Left lung (tissue), 10 donors: Measurements from ENCODE around the gene PADI1. TPM values are rescaled to one million over a fixed set of nuclear protein-coding genes. Genes with fewer than 3 reads are reported as not detected.

Experiments used
- ATAC-seq: fragments of 200-7000 bp; cut with Tn5 transposase; one replicate; pipeline ENCODE4 v1.9.1; 2020; ENCODE audit warnings: moderate library complexity
- DNase-seq, 4 donors: peaks; one replicate each; pipeline ENCODE4 v3.0.0-alpha.2; 2013 to 2020
- H3K27ac ChIP-seq, 2 donors: fragments of 200-600 bp; sonication (generic) in 1 of 2; one replicate each; pipeline versions ENCODE4 v1.5.0 to v1.8.0; 2020 to 2021
- H3K27me3 ChIP-seq, 2 donors: fragments of 200-600 bp; sonication (generic) in 1 of 2; one replicate each; pipeline versions ENCODE4 v1.5.0 to v1.8.0; 2020 to 2021
- H3K36me3 ChIP-seq, 2 donors: fragments of 200-600 bp; sonication (generic) in 1 of 2; one replicate each; pipeline versions ENCODE4 v1.5.0 to v1.8.0; 2020 to 2021
- H3K4me1 ChIP-seq, 2 donors: fragments of 200-600 bp; one replicate each; pipeline ENCODE4 v1.8.0; 2021
- H3K4me3 ChIP-seq, 2 donors: fragments of 200-600 bp; sonication (generic) in 1 of 2; one replicate each; pipeline versions ENCODE4 v1.5.0 to v1.8.0; 2020 to 2021; ENCODE audit warnings: mild to moderate bottlenecking in 1 of 2
- H3K9me3 ChIP-seq, 2 donors: fragments of 200-600 bp; sonication (generic) in 1 of 2; one replicate each; pipeline versions ENCODE4 v1.5.0 to v1.8.0; 2020 to 2021
- intact Hi-C, 2 donors: fragments of 100-400 bp; cut with DNase I; formaldehyde crosslinking; loops; one replicate each; pipeline versions ENCODE4 v1.11.2 to v1.14.2; 2022
- microRNA-seq, 2 donors: library from miRNA; unstranded; fragments of <30 nt; microRNA quantifications; one replicate each; pipeline ENCODE4, GENCODE V29; 2019
- polyA plus RNA-seq, 6 donors: library from polyadenylated mRNA; unstranded; fragments of 120-200 nt; gene quantifications; one replicate each; pipeline ENCODE4 v1.2.1, GENCODE V29; 2013; ENCODE audit not compliant: insufficient read length in 6 of 6
- total RNA-seq, 2 donors: library from RNA; stranded (reverse); fragmentation: NEBNext Ultra II Directional; extraction: Animal tissue kit (Norgen Biotek cat#: 25700); gene quantifications; one replicate each; pipeline ENCODE4 v1.2.1, GENCODE V29; 2021
- TF ChIP-seq, protein P1 (sequence below), 2 donors: fragments of 200-600 bp; sonication (generic) in 1 of 2; IDR thresholded peaks; one replicate each; pipeline versions ENCODE4 v1.5.0 to v1.8.0; 2021; ENCODE audit warnings: antibody characterized with exemption in 2 of 2
- donor health status: DM: no; HTN: yes; CAD: no.
- donor health status: DM: no; HTN: no; CAD: no.

PADI1 gene
- total and polyA plus RNA-seq, 8 donors: not detected

- ATAC-seq (no peak), DNase-seq (no peak)
- Histone ChIP-seq H3K4me3 (no peak overlapping the region), H3K9me3 (no peaks in the 10 kb centered on the region), H3K36me3 (no peaks in the 10 kb centered on the region), H3K27ac (no peak overlapping the region), H3K4me1 (peaks cover 0 to 6% of the 10 kb centered on the region in 2 donors), H3K27me3 (peaks cover 0 to 27% of the 10 kb centered on the region in 2 donors)
- intact Hi-C loops: no loop called here
- TF ChIP-seq, protein P1, sequence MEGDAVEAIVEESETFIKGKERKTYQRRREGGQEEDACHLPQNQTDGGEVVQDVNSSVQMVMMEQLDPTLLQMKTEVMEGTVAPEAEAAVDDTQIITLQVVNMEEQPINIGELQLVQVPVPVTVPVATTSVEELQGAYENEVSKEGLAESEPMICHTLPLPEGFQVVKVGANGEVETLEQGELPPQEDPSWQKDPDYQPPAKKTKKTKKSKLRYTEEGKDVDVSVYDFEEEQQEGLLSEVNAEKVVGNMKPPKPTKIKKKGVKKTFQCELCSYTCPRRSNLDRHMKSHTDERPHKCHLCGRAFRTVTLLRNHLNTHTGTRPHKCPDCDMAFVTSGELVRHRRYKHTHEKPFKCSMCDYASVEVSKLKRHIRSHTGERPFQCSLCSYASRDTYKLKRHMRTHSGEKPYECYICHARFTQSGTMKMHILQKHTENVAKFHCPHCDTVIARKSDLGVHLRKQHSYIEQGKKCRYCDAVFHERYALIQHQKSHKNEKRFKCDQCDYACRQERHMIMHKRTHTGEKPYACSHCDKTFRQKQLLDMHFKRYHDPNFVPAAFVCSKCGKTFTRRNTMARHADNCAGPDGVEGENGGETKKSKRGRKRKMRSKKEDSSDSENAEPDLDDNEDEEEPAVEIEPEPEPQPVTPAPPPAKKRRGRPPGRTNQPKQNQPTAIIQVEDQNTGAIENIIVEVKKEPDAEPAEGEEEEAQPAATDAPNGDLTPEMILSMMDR (IDR thresholded peaks at IDR 0.05): no peak
Observed at GRCh38 chr1:17293681-17294425, 88.9 kb downstream of the PADI1 start.

- intact Hi-C loops: no loop called here
- Histone ChIP-seq H3K27me3 (peaks cover 0 to 18% of the 10 kb centered on the region in 2 donors), H3K36me3 (no peaks in the 10 kb centered on the region), H3K4me1 (peaks cover 0 to 6% of the 10 kb centered on the region in 2 donors), H3K9me3 (no peaks in the 10 kb centered on the region), H3K27ac (no peak overlapping the region), H3K4me3 (no peak overlapping the region)
- DNase-seq: no peak
- no peak for ATAC-seq
- TF ChIP-seq, protein P1 (IDR thresholded peaks at IDR 0.05): no peak
Observed at GRCh38 chr1:17295292-17295691, 90.4 kb downstream of the PADI1 start.

Small RNAs within 50 kb of the gene (microRNA-seq; reads per million reads assigned to microRNA genes)
- gene MIR3972: 0 reads per million in 2 donors

Other genes starting within 250 kb of the PADI1 start
- 10 to 100 TPM in 1 of 2 donors, 1 to 10 TPM in 1; 8.0 to 54.3 TPM for gene MFAP2, start 224.5 kb upstream of the PADI1 start, total RNA-seq
- gene MFAP2, start 224.5 kb upstream of the PADI1 start, polyA plus RNA-seq: 100 to 1,000 TPM; 256 to 380 (median 302) TPM
- gene ATP13A2, start 193.2 kb upstream of the PADI1 start, total RNA-seq: 10 to 100 TPM; 63.6 to 65.0 TPM
- 10 to 100 TPM; 23.6 to 39.4 (median 32.3) TPM for gene ATP13A2, start 193.2 kb upstream of the PADI1 start, polyA plus RNA-seq
- 100 to 1,000 TPM in 1 of 2 donors, 10 to 100 TPM in 1; 87.7 to 110 TPM for gene SDHB, start 151.1 kb upstream of the PADI1 start, total RNA-seq
- gene SDHB, start 151.1 kb upstream of the PADI1 start, polyA plus RNA-seq: 100 to 1,000 TPM in 2 of 6 donors, 10 to 100 TPM in 4; 86.8 to 108 (median 98.1) TPM
- gene PADI2, start 85.7 kb upstream of the PADI1 start, total RNA-seq: 10 to 100 TPM in 1 of 2 donors, 1 to 10 TPM in 1; 2.2 to 35.4 TPM
- gene PADI2, start 85.7 kb upstream of the PADI1 start, polyA plus RNA-seq: 10 to 100 TPM in 4 of 6 donors, 1 to 10 TPM in 2; 7.0 to 16.1 (median 10.6) TPM
- gene PADI3, start 44.0 kb downstream of the PADI1 start, total RNA-seq: not detected
- under 1 TPM in 1 of 6 donors, not detected in 5; 0.04 TPM for gene PADI3, start 44.0 kb downstream of the PADI1 start, polyA plus RNA-seq
- gene PADI4, start 103.1 kb downstream of the PADI1 start, total RNA-seq: 10 to 100 TPM in 1 of 2 donors, 1 to 10 TPM in 1; 2.8 to 13.8 TPM
- gene PADI4, start 103.1 kb downstream of the PADI1 start, polyA plus RNA-seq: 1 to 10 TPM in 5 of 6 donors, under 1 TPM in 1; 0.77 to 2.3 (median 1.5) TPM
- gene PADI6, start 167.1 kb downstream of the PADI1 start, total RNA-seq: not detected
- gene PADI6, start 167.1 kb downstream of the PADI1 start, polyA plus RNA-seq: not detected
- 10 to 100 TPM; 56.8 to 60.7 TPM for gene RCC2, start 234.5 kb downstream of the PADI1 start, total RNA-seq
- gene RCC2, start 234.5 kb downstream of the PADI1 start, polyA plus RNA-seq: 100 to 1,000 TPM in 1 of 6 donors, 10 to 100 TPM in 5; 81.6 to 103 (median 87.9) TPM